ENCODE measurements around the gene RPS3A.
A peak's percentile ranks its signal among the peaks of the same experiment; 100 is the strongest.
"Not testable (repeated sequence)": the region's sequence is repeated elsewhere in the genome, so short reads cannot be mapped to it uniquely, and the experiment has no call there.

RPS3A gene

GRCh38 chr4:151099229-151099975 lies at the start of gene RPS3A:
Gene RPS3A (plus strand): TSS chr4:151099628. CDS start chr4:151099653, 25 bp downstream.
- peak; percentile 96 for DNase-seq (ENCODE audit: low spot score)

DNA sequence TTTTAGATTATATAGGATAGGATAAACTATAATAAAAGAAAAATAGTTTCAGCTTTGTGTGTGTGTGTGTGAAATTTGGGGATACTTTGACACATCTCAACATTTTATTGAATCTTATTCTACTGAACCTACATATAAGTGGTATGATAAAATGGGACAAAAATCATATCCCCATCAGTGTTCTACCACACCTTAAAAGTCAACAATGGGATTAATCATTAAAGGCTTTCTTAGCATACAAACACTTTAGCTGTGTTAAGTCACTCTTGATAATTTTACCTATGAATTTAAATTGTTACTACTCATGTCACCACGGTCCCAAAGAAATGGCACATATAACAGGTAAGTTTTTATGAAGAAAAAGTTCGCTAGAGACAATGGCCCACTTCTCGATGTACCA lies 46.6 kb upstream of the RPS3A start:
- DNase-seq (ENCODE audit: low spot score): no peak

DNA sequence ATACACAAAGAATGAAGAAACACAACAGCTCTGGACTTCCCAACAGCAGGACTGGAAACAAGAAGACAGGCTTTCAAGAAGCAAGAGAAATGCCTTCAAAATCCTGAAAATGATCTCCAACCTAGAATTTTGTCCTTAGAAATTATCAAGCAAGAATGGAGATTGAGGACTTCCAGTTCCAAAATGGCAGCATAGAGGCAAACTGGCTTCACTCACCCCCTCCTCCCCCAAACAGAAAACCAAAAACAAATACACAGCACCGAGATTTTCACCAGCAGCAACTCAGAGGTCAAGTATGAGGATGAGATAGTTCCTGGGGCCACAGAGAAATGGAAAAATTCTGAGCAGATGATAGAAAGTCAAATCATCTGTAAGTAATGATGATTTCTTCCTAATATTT lies 43.9 kb upstream of the RPS3A start:
- DNase-seq (ENCODE audit: low spot score): no peak

DNA sequence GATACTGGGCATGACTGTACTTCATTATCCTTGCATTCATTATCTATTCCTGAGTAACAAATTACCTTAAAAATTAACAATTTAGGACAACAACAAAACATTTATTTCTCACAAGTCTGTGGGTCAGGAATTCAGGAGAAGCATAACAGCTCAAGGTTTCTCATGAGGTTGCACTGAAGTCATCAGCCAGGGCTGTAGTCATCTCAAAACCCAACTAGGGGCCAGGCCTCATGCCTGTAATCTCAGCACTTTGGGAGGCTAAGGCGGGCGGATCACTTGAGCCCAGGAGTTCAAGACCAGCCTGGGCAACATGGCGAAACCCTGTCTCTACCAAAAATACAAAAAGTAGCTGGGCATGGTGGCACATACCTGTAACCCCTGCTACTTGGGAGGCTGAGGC lies 36.3 kb upstream of the RPS3A start:
- not testable (repeated sequence) for DNase-seq (ENCODE audit: low spot score)

GRCh38 chr4:151067316-151067970 lies 32.0 kb upstream of the RPS3A start:
- no peak for DNase-seq (ENCODE audit: low spot score)

- no peak for DNase-seq (ENCODE audit: low spot score)
Measured at GRCh38 chr4:151074416-151074916, 25.0 kb upstream of the RPS3A start.

GRCh38 chr4:151077978-151078377 lies 21.4 kb upstream of the RPS3A start:
- DNase-seq (ENCODE audit: low spot score): not testable (repeated sequence)

DNA sequence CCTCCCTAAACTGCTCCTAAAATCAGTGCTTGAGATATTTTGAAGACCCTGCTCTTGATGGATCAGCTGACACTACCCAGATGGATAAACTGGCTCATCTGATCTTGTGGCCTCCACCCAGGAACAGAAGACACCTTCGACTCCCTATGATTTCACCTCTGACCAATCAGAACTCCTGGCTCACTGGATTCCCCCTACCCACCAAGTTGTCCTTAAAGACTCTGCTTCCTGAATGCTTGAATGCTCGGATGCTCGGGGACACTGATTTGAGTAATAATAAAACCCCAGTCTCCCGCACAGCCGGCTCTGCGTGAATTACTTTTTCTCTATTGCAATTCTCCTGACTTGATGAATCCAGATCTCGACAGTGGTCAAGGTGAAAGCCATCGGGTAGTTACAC lies 12.0 kb upstream of the RPS3A start:
- DNase-seq (ENCODE audit: low spot score): no peak

DNA sequence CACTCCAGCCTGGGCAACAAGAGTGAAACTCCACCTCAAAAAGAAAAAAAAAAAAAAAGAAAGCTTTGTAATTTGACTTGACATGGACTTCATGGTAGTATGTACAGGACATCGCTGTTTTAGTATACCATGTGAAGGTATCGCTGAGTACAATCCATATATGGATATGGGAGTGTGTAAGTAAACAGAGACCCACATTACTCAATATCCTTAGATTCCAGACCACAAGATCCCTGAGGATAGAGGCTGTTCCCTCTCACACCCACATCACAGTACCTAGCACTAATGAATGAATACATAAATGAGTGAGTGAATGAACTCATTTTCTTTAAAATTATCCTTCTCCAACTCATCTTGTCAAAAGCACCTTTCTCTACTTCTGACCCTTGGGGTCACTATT lies 8.4 kb upstream of the RPS3A start:
- no peak for DNase-seq (ENCODE audit: low spot score)

GRCh38 chr4:151092488-151092887 lies 6.9 kb upstream of the RPS3A start:
- no peak for DNase-seq (ENCODE audit: low spot score)

GRCh38 chr4:151093203-151093602 lies 6.2 kb upstream of the RPS3A start:
- DNase-seq (ENCODE audit: low spot score): no peak

GRCh38 chr4:151094290-151094751 lies 5.1 kb upstream of the RPS3A start:
- no peak for DNase-seq (ENCODE audit: low spot score)

DNA sequence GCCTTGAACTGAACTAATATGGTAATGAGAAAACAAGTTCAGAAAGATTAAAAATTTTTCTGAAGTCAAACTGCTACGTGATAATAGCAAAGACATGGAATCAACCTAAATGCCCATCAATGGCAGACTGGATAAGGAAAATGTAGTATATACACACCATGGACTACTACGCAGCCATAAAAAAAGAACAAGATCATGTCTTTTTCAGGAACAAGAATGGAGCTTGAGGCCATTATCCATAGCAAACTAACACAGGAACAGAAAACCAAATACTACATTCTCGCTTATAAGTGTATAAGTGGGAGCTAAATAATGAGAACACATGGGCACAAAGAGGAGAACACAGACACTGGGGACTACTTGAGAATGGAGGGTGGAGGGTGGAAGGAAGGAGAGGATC lies 4.3 kb upstream of the RPS3A start:
- no peak for DNase-seq (ENCODE audit: low spot score)

- DNase-seq (ENCODE audit: low spot score): no peak
Measured at GRCh38 chr4:151097759-151098158, 1.7 kb upstream of the RPS3A start.

- DNase-seq (ENCODE audit: low spot score): no peak
Measured at GRCh38 chr4:151098979-151099228, 524 bp upstream of the RPS3A start.

- no peak for DNase-seq (ENCODE audit: low spot score)
Measured at GRCh38 chr4:151099976-151100417, 569 bp downstream of the RPS3A start.

- DNase-seq (ENCODE audit: low spot score): no peak
Measured at GRCh38 chr4:151100531-151100930, 1.1 kb downstream of the RPS3A start.

DNA sequence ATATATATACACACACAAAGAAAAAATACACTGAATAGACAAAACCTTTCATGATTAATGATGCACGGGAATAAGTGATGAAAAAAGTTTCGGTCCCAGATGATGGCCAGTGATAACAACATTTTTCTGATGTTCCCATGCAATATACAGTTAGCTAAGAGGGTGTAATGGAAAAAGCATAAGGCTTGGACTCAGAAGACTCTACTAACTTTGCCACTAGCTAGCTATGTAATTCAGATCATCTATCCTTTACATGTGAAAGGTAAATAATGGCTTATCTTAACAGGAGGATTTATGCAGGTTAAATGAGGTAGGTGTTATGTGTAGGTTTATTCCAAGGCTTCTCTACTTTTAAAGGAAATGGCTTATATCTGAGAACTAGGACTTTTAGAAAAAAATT lies 4.3 kb downstream of the RPS3A start:
- no peak for DNase-seq (ENCODE audit: low spot score)

- DNase-seq (ENCODE audit: low spot score): no peak
Measured at GRCh38 chr4:151104621-151105020, 5.2 kb downstream of the RPS3A start.

DNA sequence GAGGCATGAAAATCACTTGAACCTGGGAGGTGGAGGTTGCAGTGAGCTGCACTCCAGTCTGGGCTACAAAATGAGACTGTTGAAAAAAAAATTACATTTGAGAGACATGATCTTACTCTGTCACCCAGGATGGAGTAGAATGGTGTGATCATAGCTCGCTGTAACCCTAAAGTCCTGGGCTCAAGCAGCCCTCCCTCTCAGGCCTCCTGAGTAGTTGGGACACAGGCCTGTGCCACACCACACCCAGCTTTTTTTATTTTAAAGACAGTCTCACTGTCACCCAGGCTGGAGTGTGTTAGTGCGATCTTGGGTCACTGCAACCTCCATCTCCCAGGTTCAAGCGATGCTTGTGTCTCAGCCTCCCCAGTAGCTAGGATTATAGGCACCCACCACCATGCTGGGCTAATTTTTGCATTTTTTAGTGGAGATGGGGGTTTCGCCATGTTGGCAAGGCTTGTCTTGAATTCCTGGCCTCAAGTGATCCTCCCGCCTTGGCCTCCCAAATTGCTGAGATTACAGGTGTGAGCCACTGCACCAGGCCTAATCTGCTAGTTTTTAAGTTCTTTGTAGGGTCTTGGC lies 6.1 kb downstream of the RPS3A start:
- no peak for DNase-seq (ENCODE audit: low spot score)

DNA sequence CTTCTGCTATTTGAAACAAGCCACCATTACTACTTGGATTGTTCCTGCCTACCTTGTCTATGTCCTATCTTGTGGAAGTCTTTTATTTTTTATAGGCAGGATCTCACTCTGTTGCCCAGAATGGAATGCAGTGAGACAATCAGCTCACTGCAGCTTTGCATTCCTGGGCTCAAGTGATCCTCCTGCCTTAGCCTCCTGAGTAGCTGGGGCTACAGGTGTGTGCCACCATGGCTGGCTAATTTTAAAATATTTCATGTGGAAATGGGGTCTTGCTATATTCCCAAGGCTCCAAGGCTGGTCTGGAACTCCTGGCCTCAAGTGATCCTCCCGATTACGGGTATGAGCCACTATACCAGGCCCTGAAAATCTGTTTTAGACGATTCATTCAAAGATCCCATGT lies 7.6 kb downstream of the RPS3A start:
- DNase-seq (ENCODE audit: low spot score): no peak

DNA sequence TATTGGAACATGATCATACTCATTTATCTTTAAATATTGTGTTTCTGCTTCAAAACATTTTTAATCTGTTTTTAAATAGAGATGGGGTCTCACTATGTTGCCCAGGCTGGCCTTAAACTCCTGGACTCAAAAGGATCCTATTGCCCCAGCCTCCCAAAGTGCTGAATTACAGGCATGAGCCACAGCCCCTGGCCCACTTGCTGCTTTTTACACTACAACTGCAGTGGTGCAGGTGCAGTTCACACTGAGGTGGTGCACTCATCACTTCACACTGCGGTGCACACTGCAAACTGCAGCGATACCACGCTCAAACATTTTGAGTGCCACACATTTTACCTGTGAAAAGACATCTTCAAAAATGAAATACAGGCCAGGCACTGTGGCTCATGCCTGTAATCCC lies 10.8 kb downstream of the RPS3A start:
- no peak for DNase-seq (ENCODE audit: low spot score)

- no peak for DNase-seq (ENCODE audit: low spot score)
Measured at GRCh38 chr4:151114338-151114737, 14.9 kb downstream of the RPS3A start.

Data from putamen (tissue), 1 donor.